Loucy (cell line): ENCODE measurements around the gene ILKAP.

Experiments
- EZH2phosphoT487 ChIP-seq: fragments of 200-600 bp; IDR thresholded peaks from 2 replicates; pipeline ENCODE4 v1.6.1; 2018; ENCODE audit warnings: antibody characterized with exemption, mild to moderate bottlenecking, moderate library complexity, borderline replicate concordance
- TF ChIP-seq, protein P1 (sequence below): fragments of 200-600 bp; sonication (generic); conservative IDR thresholded peaks from 2 replicates; pipeline ENCODE4 v1.5.1; 2014; ENCODE audit warnings: mild to moderate bottlenecking, antibody characterized with exemption, low read length

DNA sequence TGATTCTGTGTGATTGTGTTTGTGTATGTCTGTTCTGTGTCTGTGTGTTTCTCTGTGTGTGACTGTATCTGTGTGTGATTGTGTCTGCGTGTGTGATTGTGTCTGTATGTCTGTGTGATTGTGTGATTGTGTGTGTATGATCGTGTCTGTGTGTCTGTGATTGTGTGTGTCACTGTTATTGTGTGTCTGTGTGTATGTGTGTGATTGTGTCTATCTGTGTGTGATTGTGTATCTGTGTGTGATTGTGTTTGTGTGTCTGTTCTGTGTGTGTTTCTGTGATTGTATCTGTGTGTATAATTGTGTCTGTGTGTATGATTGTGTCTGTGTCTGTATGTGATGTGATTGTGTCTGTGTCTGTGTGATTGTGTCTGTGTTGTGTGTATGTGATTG, 76.7 kb downstream of the ILKAP start:
- TF ChIP-seq, protein P1, sequence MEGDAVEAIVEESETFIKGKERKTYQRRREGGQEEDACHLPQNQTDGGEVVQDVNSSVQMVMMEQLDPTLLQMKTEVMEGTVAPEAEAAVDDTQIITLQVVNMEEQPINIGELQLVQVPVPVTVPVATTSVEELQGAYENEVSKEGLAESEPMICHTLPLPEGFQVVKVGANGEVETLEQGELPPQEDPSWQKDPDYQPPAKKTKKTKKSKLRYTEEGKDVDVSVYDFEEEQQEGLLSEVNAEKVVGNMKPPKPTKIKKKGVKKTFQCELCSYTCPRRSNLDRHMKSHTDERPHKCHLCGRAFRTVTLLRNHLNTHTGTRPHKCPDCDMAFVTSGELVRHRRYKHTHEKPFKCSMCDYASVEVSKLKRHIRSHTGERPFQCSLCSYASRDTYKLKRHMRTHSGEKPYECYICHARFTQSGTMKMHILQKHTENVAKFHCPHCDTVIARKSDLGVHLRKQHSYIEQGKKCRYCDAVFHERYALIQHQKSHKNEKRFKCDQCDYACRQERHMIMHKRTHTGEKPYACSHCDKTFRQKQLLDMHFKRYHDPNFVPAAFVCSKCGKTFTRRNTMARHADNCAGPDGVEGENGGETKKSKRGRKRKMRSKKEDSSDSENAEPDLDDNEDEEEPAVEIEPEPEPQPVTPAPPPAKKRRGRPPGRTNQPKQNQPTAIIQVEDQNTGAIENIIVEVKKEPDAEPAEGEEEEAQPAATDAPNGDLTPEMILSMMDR = no peak
- no peak for TF ChIP-seq EZH2phosphoT487
